ENCODE data around the gene VSTM2L. TPM values are rescaled to one million over a fixed set of nuclear protein-coding genes. Genes with fewer than 3 reads are reported as not detected.

VSTM2L gene
- total RNA-seq, 2 donors from 2014 or later = 5.3 to 7.0 TPM

DNA sequence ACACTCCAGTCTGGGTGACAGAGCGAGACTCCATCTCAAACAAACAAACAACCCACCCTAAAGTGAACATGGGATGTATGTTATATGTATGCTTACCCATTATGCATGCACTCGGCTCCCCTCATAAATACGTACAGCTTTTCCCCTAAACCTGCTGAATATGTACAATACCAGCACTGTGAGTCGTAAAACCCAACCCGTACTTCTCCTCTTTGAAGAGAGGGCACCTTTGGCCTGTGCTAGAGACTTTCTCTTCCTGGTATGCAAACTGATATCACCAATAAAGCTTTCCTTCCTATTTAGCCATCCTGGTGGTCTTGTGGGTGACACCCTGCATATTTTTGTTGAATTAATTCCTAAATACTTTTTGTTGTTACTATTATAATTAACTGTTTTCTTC is 51.3 kb downstream of the VSTM2L start:
- Histone ChIP-seq H3K4me1 (no peaks in the 10 kb centered on the region), H3K27me3 (no peaks in the 10 kb centered on the region), H3K4me3 (no peak overlapping the region), H3K27ac (no peak overlapping the region), H3K36me3 (replicated peaks in 1 of 2; ENCODE audit: insufficient read depth in 1 of 2, low read depth in 2 of 2) (no peaks in the 10 kb centered on the region), H3K9me3 (no peaks in the 10 kb centered on the region)
- intact Hi-C loops (cut with DNase I) = no loop called here
- TF ChIP-seq, protein P1, sequence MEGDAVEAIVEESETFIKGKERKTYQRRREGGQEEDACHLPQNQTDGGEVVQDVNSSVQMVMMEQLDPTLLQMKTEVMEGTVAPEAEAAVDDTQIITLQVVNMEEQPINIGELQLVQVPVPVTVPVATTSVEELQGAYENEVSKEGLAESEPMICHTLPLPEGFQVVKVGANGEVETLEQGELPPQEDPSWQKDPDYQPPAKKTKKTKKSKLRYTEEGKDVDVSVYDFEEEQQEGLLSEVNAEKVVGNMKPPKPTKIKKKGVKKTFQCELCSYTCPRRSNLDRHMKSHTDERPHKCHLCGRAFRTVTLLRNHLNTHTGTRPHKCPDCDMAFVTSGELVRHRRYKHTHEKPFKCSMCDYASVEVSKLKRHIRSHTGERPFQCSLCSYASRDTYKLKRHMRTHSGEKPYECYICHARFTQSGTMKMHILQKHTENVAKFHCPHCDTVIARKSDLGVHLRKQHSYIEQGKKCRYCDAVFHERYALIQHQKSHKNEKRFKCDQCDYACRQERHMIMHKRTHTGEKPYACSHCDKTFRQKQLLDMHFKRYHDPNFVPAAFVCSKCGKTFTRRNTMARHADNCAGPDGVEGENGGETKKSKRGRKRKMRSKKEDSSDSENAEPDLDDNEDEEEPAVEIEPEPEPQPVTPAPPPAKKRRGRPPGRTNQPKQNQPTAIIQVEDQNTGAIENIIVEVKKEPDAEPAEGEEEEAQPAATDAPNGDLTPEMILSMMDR (IDR thresholded peaks at IDR 0.05) = no peak
- no peak for TF ChIP-seq POLR2A (IDR thresholded peaks at IDR 0.05)
- no peak for DNase-seq
- 88 to 94% methylated on average over 5 of the region's 5 CpGs for WGBS, 2 donors
- no peak for ATAC-seq

- no peaks in the 10 kb centered on the region for H3K9me3 ChIP-seq
- no peaks in the 10 kb centered on the region for H3K27me3 ChIP-seq
- no peak overlapping the region for H3K27ac ChIP-seq
- H3K36me3 ChIP-seq (replicated peaks in 1 of 2; ENCODE audit: insufficient read depth in 1 of 2, low read depth in 2 of 2) = no peaks in the 10 kb centered on the region
- no peak for DNase-seq
- no peaks in the 10 kb centered on the region for H3K4me1 ChIP-seq
- H3K4me3 ChIP-seq = no peak overlapping the region
- TF ChIP-seq, protein P1 (IDR thresholded peaks at IDR 0.05) = no peak
- TF ChIP-seq POLR2A (IDR thresholded peaks at IDR 0.05) = no peak
- 65 to 76% methylated on average over 14 of the region's 14 CpGs for WGBS, 2 donors
- intact Hi-C loops (cut with DNase I) = no loop called here
- no peak for ATAC-seq
These were observed 51.7 kb downstream of the VSTM2L start for GRCh38 chr20:37954626-37955025.

DNA sequence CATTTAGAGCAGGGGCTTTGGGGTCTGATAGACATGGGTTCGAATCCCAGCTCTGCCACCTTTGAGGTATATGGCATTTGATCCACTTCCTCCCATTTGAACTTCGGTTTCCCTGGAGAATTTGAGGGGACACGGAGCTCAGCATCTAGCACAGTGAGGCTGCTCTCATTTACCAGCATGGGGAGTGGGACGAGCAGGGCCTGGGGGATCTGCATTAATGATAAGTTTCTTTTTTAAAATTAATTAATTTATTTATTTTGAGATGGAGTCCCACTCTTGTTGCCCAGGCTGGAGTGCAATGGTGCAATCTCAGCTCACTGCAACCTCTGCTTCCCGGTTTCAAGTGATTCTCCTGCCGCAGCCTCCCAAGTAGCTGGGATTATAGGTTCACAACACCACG is 52.6 kb downstream of the VSTM2L start:
- DNase-seq (no peak), ATAC-seq (no peak)
- intact Hi-C loops (cut with DNase I) = no loop called here
- H3K4me3 ChIP-seq = no peak overlapping the region
- no peaks in the 10 kb centered on the region for H3K27me3 ChIP-seq
- WGBS, 2 donors = 82 to 83% methylated on average over 7 of the region's 7 CpGs
- no peaks in the 10 kb centered on the region for H3K36me3 ChIP-seq (replicated peaks in 1 of 2; ENCODE audit: insufficient read depth in 1 of 2, low read depth in 2 of 2)
- no peak overlapping the region for H3K27ac ChIP-seq
- H3K9me3 ChIP-seq = no peaks in the 10 kb centered on the region
- no peaks in the 10 kb centered on the region for H3K4me1 ChIP-seq
- TF ChIP-seq POLR2A (IDR thresholded peaks at IDR 0.05) = no peak
- TF ChIP-seq, protein P1 (IDR thresholded peaks at IDR 0.05) = no peak

DNA sequence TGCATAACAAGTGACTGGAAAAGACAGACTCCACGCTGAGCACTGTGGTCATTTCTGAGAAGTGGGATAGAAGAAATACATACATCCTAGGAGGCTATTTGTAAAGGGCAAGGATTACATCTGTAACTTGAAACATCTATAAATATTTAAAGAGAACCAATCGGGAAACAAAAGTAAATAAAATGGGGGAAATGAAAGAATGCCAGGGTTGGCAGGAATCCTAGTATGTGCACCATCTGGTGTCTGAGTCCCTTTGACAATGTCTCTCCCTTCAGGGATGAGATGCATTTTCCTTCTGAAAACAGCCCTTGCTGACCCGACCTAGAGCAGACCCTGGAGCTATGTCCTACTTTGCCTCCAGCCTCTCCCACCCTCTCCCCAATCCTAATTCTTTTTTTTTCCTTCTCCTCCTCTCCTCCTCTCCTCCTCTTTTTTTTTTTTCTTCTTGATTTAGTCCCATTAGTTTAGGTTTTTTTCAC is 53.2 kb downstream of the VSTM2L start:
- DNase-seq = no peak
- no peaks in the 10 kb centered on the region for H3K4me1 ChIP-seq
- H3K27me3 ChIP-seq = no peaks in the 10 kb centered on the region
- ATAC-seq = no peak
- H3K4me3 ChIP-seq = no peak overlapping the region
- H3K9me3 ChIP-seq = no peaks in the 10 kb centered on the region
- H3K27ac ChIP-seq = no peak overlapping the region
- 26 to 39% methylated on average over 3 of the region's 3 CpGs for WGBS, 2 donors
- intact Hi-C loops (cut with DNase I) = no loop called here
- no peaks in the 10 kb centered on the region for H3K36me3 ChIP-seq (replicated peaks in 1 of 2; ENCODE audit: insufficient read depth in 1 of 2, low read depth in 2 of 2)
- no peak for TF ChIP-seq POLR2A (IDR thresholded peaks at IDR 0.05)
- TF ChIP-seq, protein P1 (IDR thresholded peaks at IDR 0.05) = no peak

GRCh38 chr20:37958856-37959520 is 56.1 kb downstream of the VSTM2L start:
- intact Hi-C loops (cut with DNase I) = no loop called here
- 81 to 82% methylated on average over 2 of the region's 2 CpGs for WGBS, 2 donors
- DNase-seq (no peak), ATAC-seq (no peak)
- no peaks in the 10 kb centered on the region for H3K9me3 ChIP-seq
- TF ChIP-seq, protein P1 (IDR thresholded peaks at IDR 0.05) = no peak
- no peak for TF ChIP-seq POLR2A (IDR thresholded peaks at IDR 0.05)
- H3K4me3 ChIP-seq = no peak overlapping the region
- H3K36me3 ChIP-seq (replicated peaks in 1 of 2; ENCODE audit: insufficient read depth in 1 of 2, low read depth in 2 of 2) = no peaks in the 10 kb centered on the region
- H3K27ac ChIP-seq = no peak overlapping the region
- no peaks in the 10 kb centered on the region for H3K4me1 ChIP-seq
- H3K27me3 ChIP-seq = no peaks in the 10 kb centered on the region

All from body of pancreas (tissue), 4 donors.